DND-41 (cell line): ENCODE measurements around the gene ATP2C1.

Source experiments
- ATAC-seq: fragments of 200-7000 bp; cut with Tn5 transposase; 3 replicates; pipeline ENCODE4 v1.9.1; 2021; ENCODE audit warnings: low read depth; ENCODE audit not compliant: insufficient read depth
- DNase-seq: peaks from one replicate; pipeline ENCODE4 v3.0.0-alpha.2; 2020
- H2AFZ ChIP-seq: 2 replicates; pipeline ENCODE4 v1.6.0; 2012; ENCODE audit warnings: low read depth, low read length
- H3K27ac ChIP-seq: 2 replicates; pipeline ENCODE4 v1.5.1; 2012; ENCODE audit warnings: low read length, inconsistent platforms
- H3K27me3 ChIP-seq: fragments of 200-600 bp; sonication (generic); 2 replicates; pipeline ENCODE4 v1.6.0; 2012; ENCODE audit warnings: low read length, mild to moderate bottlenecking, inconsistent platforms; ENCODE audit not compliant: insufficient read depth, poor library complexity
- H3K36me3 ChIP-seq: 2 replicates; pipeline ENCODE4 v1.5.1; 2012; ENCODE audit warnings: low read length, inconsistent platforms; ENCODE audit not compliant: insufficient read depth
- H3K4me1 ChIP-seq: 2 replicates; pipeline ENCODE4 v1.5.1; 2012; ENCODE audit warnings: mild to moderate bottlenecking, low read length; ENCODE audit not compliant: insufficient read depth
- H3K4me2 ChIP-seq: 2 replicates; pipeline ENCODE4 v1.6.0; 2012; ENCODE audit warnings: mild to moderate bottlenecking, moderate library complexity, low read length, inconsistent platforms; ENCODE audit not compliant: insufficient read depth
- H3K4me3 ChIP-seq, 2 experiments: fragments of 200-600 bp in 1 of 2; shearing (Covaris generic) in 1 of 2; 2 replicates each; pipeline ENCODE4 v1.5.1; 2012 to 2016; ENCODE audit warnings: inconsistent platforms in 2 of 2, low read length in 2 of 2, mild to moderate bottlenecking in 2 of 2, low read depth in 1 of 2, moderate library complexity in 1 of 2
- H3K79me2 ChIP-seq: 2 replicates; pipeline ENCODE4 v1.6.0; 2012; ENCODE audit warnings: low read length, inconsistent platforms; ENCODE audit not compliant: insufficient read depth
- H3K9ac ChIP-seq: 2 replicates; pipeline ENCODE4 v1.6.0; 2012; ENCODE audit warnings: low read depth, mild to moderate bottlenecking, inconsistent platforms, low read length, moderate library complexity
- H3K9me3 ChIP-seq: 2 replicates; pipeline ENCODE4 v1.5.1; 2012; ENCODE audit warnings: low read length, moderate library complexity, mild to moderate bottlenecking, inconsistent platforms; ENCODE audit not compliant: insufficient read depth, severe bottlenecking
- H4K20me1 ChIP-seq: 2 replicates; pipeline ENCODE4 v1.6.0; 2012; ENCODE audit warnings: low read length; ENCODE audit not compliant: insufficient read depth
- CTCF ChIP-seq: IDR thresholded peaks from 2 replicates; pipeline ENCODE4 v1.5.1; 2012; ENCODE audit warnings: borderline replicate concordance, low read length, moderate library complexity, mild to moderate bottlenecking; ENCODE audit not compliant: poor library complexity, severe bottlenecking; ENCODE audit errors: extremely low read depth
- EZH2 ChIP-seq: IDR thresholded peaks from 3 replicates; pipeline ENCODE4 v1.6.1; 2012; ENCODE audit warnings: borderline replicate concordance, low read depth, mild to moderate bottlenecking, moderate library complexity, low read length, inconsistent platforms; ENCODE audit not compliant: severe bottlenecking

ATP2C1 gene

GRCh38 chr3:131018970-131019369, 125.1 kb downstream of the ATP2C1 start:
- Histone ChIP-seq H4K20me1 (no peaks in the 10 kb centered on the region), H3K4me1 (peaks cover 36% of the 10 kb centered on the region), H3K4me2 (no peak overlapping the region), H3K27me3 (no peaks in the 10 kb centered on the region), H3K36me3 (peaks cover 54% of the 10 kb centered on the region), H3K27ac (no peak overlapping the region), H3K9me3 (no peaks in the 10 kb centered on the region), H3K79me2 (peaks cover 8% of the 10 kb centered on the region; the same call in 1 of the 2 replicates), H3K4me3 (no peak overlapping the region), H3K9ac (no peak overlapping the region), H2AFZ (no peak overlapping the region)
- no peak for ATAC-seq
- TF ChIP-seq CTCF (no peak), EZH2 (no peak)
- DNase-seq = no peak

- TF ChIP-seq CTCF = no peak
- TF ChIP-seq EZH2 = no peak
- H3K79me2 ChIP-seq = peaks cover 8% of the 10 kb centered on the region; the same call in 1 of the 2 replicates
- H3K27ac ChIP-seq = no peak overlapping the region
- DNase-seq = no peak
- H2AFZ ChIP-seq = no peak overlapping the region
- no peaks in the 10 kb centered on the region for H3K9me3 ChIP-seq
- no peaks in the 10 kb centered on the region for H3K27me3 ChIP-seq
- H4K20me1 ChIP-seq = no peaks in the 10 kb centered on the region
- no peak overlapping the region for H3K9ac ChIP-seq
- peak overlapping the region; percentile 45 for H3K4me2 ChIP-seq
- H3K4me3 ChIP-seq = 0 out of 4 replicates have a peak overlapping the region, but pooled peaks of 1 of the 2 experiments have one; percentile 17
- H3K4me1 ChIP-seq = peaks cover 47% of the 10 kb centered on the region
- H3K36me3 ChIP-seq = peaks cover 50% of the 10 kb centered on the region
- ATAC-seq = peak; percentile 34; the same call in 2 of the 3 replicates
Observed at GRCh38 chr3:131020122-131020693, 126.3 kb downstream of the ATP2C1 start.

GRCh38 chr3:131025539-131025938, 131.7 kb downstream of the ATP2C1 start:
- Histone ChIP-seq H3K27ac (peak overlapping the region; percentile 97; the same call in 1 of the 2 replicates), H3K27me3 (no peaks in the 10 kb centered on the region), H2AFZ (peak overlapping the region; percentile 99; the same call in 1 of the 2 replicates), H3K4me2 (peak overlapping the region; percentile 93), H3K9me3 (no peaks in the 10 kb centered on the region), H3K4me1 (peaks cover 62% of the 10 kb centered on the region), H3K9ac (peak overlapping the region; percentile 94), H4K20me1 (no peaks in the 10 kb centered on the region), H3K79me2 (peaks cover 16% of the 10 kb centered on the region; the same call in 1 of the 2 replicates), H3K36me3 (peaks cover 18% of the 10 kb centered on the region), H3K4me3 (peak overlapping the region; percentile 81 to 93; a peak in 3 of 4 replicates)
- DNase-seq (no peak), ATAC-seq (no peak)
- TF ChIP-seq CTCF (no peak), EZH2 (no peak)
